MM.1S (cell line): ENCODE data around the gene BMF.
A peak's percentile ranks its signal among the peaks of the same experiment; 100 is the strongest.

Source experiments
- DNase-seq: peaks from one replicate; pipeline ENCODE4 v3.0.0-alpha.2; 2015
- H2AFZ ChIP-seq: fragments of 300-600 bp; sonication (generic); 2 replicates; pipeline ENCODE4 v1.6.0; 2016; ENCODE audit warnings: antibody characterized with exemption, low read length
- H3F3A ChIP-seq: fragments of 300-600 bp; sonication (generic); 2 replicates; pipeline ENCODE4 v1.6.1; 2016; ENCODE audit warnings: mild to moderate bottlenecking, antibody characterized with exemption, low read length, moderate library complexity, mixed read lengths; ENCODE audit not compliant: insufficient read depth
- H3K27ac ChIP-seq: fragments of 300-600 bp; sonication (generic); 2 replicates; pipeline ENCODE4 v1.5.1; 2016; ENCODE audit warnings: mild to moderate bottlenecking, low read length
- H3K27me3 ChIP-seq: fragments of 300-600 bp; sonication (generic); replicated peaks from 2 replicates; pipeline ENCODE4 v1.6.0; 2016; ENCODE audit warnings: low read length; ENCODE audit not compliant: insufficient read depth
- H3K36me3 ChIP-seq: fragments of 300-600 bp; sonication (generic); replicated peaks from 2 replicates; pipeline ENCODE4 v1.6.1; 2016; ENCODE audit warnings: mild to moderate bottlenecking, low read length, mixed read lengths; ENCODE audit not compliant: insufficient read depth
- H3K4me1 ChIP-seq: fragments of 300-600 bp; sonication (generic); 2 replicates; pipeline ENCODE4 v1.6.1; 2016; ENCODE audit warnings: low read length, mixed read lengths
- H3K4me2 ChIP-seq: fragments of 300-600 bp; sonication (generic); 2 replicates; pipeline ENCODE4 v1.6.0; 2016; ENCODE audit warnings: low read depth, low read length
- H3K4me3 ChIP-seq: fragments of 300-600 bp; sonication (generic); 2 replicates; pipeline ENCODE4 v1.5.1; 2016; ENCODE audit warnings: low read length, mixed read lengths
- H3K79me2 ChIP-seq: fragments of 300-600 bp; sonication (generic); 2 replicates; pipeline ENCODE4 v1.6.1; 2016; ENCODE audit warnings: mixed run types, low read length, mixed read lengths
- H3K9ac ChIP-seq: fragments of 300-600 bp; sonication (generic); 2 replicates; pipeline ENCODE4 v1.6.1; 2016; ENCODE audit warnings: low read length, mixed read lengths
- H3K9me2 ChIP-seq: fragments of 300-600 bp; sonication (generic); replicated peaks from 2 replicates; pipeline ENCODE4 v1.6.1; 2016; ENCODE audit warnings: mild to moderate bottlenecking, low read length, mixed read lengths; ENCODE audit not compliant: insufficient read depth
- H3K9me3 ChIP-seq: fragments of 300-600 bp; sonication (generic); replicated peaks from 2 replicates; pipeline ENCODE4 v1.6.1; 2016; ENCODE audit warnings: mild to moderate bottlenecking, low read length, mixed read lengths; ENCODE audit not compliant: insufficient read depth
- H4K20me1 ChIP-seq: fragments of 300-600 bp; sonication (generic); 2 replicates; pipeline ENCODE4 v1.6.1; 2016; ENCODE audit warnings: mild to moderate bottlenecking, low read length, moderate library complexity, mixed read lengths; ENCODE audit not compliant: insufficient read depth
- EZH2 ChIP-seq: fragments of 300-600 bp; sonication (generic); optimal IDR thresholded peaks from 2 replicates; pipeline ENCODE3; 2017; ENCODE audit warnings: low read depth, mild to moderate bottlenecking, antibody characterized with exemption, low read length, mixed read lengths
- EZH2phosphoT487 ChIP-seq: fragments of 300-600 bp; sonication (generic); IDR thresholded peaks from 2 replicates; pipeline ENCODE4 v1.6.1; 2018; ENCODE audit warnings: antibody characterized with exemption, low read length
- TF ChIP-seq, protein P1 (sequence below): fragments of 300-600 bp; sonication (generic); IDR thresholded peaks from 2 replicates; pipeline ENCODE4 v1.5.1; 2016; ENCODE audit warnings: antibody characterized with exemption, low read length, mixed read lengths

Gene BMF

DNA sequence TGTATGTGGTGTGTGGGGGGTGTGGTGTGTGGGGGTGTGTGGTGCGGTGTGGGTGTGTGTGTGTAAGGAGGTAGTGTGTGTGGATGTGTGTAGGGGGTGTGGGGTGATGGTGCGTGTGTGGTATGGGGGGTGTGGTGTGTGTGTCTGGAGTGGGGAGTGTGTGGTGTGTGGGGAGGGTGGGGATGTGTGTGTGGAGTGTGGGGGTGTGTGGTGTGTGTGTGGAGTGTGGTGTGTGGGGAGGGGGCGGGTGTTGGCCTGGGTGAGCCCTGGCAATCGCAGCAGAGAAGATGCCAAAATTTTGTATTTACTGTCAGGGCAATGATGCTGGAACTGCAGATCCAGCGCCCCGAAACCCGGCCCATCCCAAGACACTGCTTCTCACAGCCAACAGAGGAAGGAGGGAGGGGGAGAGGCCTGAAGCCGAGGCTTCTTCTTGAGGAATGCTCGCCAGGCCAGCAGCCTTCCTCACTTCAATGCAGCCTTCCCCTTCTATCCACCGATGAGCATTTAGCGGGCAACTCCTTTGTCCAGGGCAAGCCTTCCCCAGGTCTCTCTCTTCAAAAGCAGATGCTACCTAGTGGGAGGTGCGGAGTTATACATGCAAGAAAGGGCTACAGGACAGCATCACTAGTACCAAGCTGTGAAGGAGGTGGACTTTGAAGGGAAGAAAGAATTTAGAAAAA is 57.8 kb downstream of the BMF start:
- Histone ChIP-seq H3K27ac (no peak overlapping the region), H3K36me3 (no peaks in the 10 kb centered on the region)

DNA sequence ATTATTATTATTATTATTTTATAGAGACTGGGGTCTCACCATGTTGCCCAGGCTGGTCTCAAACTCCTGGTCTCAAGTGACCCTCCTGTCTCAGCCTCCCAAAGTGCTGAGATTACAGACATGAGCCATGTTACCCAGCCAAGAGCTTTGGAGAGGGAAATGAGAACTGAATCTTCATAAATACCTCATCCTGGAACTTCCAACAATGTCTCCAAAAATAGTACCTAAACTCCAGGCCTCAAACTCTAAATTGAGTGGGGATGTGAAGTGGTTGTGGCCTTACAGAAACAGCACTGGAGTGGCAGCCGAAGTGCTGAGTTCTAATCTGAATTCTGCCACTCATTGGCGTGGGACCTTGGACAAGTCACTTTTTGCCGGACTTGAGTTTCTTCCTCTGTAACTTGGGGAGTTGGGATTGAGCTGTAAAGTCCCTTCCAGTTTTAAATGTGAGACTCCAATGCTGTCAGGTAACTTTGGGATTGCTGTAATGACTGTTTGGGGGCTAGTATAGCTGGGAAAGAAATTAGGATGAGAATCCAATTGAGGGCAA is 59.7 kb downstream of the BMF start:
- Histone ChIP-seq H2AFZ (no peak overlapping the region), H3K79me2 (no peaks in the 10 kb centered on the region), H3K27me3 (no peaks in the 10 kb centered on the region), H3K4me2 (no peak overlapping the region), H4K20me1 (no peaks in the 10 kb centered on the region), H3K36me3 (no peaks in the 10 kb centered on the region), H3K9ac (no peak overlapping the region), H3K27ac (no peak overlapping the region), H3K4me3 (no peak overlapping the region), H3K9me2 (no peaks in the 10 kb centered on the region), H3F3A (peaks cover 9% of the 10 kb centered on the region; the same call in 1 of the 2 replicates), H3K4me1 (peaks cover 52% of the 10 kb centered on the region), H3K9me3 (no peaks in the 10 kb centered on the region)
- no peak for DNase-seq
- TF ChIP-seq EZH2 (no peak), EZH2phosphoT487 (no peak)
- TF ChIP-seq, protein P1, sequence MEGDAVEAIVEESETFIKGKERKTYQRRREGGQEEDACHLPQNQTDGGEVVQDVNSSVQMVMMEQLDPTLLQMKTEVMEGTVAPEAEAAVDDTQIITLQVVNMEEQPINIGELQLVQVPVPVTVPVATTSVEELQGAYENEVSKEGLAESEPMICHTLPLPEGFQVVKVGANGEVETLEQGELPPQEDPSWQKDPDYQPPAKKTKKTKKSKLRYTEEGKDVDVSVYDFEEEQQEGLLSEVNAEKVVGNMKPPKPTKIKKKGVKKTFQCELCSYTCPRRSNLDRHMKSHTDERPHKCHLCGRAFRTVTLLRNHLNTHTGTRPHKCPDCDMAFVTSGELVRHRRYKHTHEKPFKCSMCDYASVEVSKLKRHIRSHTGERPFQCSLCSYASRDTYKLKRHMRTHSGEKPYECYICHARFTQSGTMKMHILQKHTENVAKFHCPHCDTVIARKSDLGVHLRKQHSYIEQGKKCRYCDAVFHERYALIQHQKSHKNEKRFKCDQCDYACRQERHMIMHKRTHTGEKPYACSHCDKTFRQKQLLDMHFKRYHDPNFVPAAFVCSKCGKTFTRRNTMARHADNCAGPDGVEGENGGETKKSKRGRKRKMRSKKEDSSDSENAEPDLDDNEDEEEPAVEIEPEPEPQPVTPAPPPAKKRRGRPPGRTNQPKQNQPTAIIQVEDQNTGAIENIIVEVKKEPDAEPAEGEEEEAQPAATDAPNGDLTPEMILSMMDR, result no peak

More for the DNA sequence above, 57.8 kb downstream of the BMF start:
- Histone ChIP-seq H3K9ac (no peak overlapping the region), H3K27me3 (no peaks in the 10 kb centered on the region), H3K4me3 (no peak overlapping the region), H2AFZ (no peak overlapping the region), H3F3A (peaks cover 23% of the 10 kb centered on the region), H3K9me2 (no peaks in the 10 kb centered on the region), H3K9me3 (no peaks in the 10 kb centered on the region), H3K4me2 (no peak overlapping the region), H3K79me2 (no peaks in the 10 kb centered on the region), H4K20me1 (no peaks in the 10 kb centered on the region), H3K4me1 (peaks cover 58% of the 10 kb centered on the region)
- TF ChIP-seq EZH2phosphoT487, result no peak
- TF ChIP-seq, protein P1, result no peak
- TF ChIP-seq EZH2, result no peak
- DNase-seq, result no peak

DNA sequence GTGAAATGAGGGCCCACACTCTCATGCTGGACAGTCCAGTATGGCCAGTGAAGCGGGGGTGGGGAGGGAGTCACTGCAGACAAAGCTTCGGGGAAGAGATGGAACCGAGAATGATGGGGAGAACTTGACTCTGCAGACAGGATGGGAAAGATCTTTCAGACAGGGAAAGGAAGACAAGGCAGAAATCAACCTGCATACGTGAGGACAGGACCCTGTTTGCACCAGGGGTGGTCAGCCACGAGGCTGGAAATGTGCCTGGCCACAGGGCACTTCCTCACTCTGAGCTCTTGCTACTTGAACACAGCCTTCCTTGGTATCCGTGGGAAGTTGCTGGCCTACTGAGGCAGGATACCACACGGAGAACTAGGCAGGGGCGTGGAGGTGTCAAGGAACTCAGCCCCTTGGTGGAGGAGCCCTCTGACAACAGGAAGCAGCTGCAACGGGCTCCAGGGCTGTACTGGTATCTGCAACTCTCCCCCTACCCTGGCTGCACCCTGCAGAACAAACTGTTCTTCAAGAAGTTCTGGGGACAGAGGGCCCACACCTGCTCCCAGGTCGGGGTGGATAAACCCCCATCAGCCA is 60.4 kb downstream of the BMF start:
- Histone ChIP-seq H3K36me3 (no peaks in the 10 kb centered on the region), H3K27ac (peak overlapping the region; percentile 39; the same call in 1 of the 2 replicates), H3K4me1 (peaks cover 45% of the 10 kb centered on the region), H3K4me3 (no peak overlapping the region), H3K9me2 (no peaks in the 10 kb centered on the region), H3F3A (0 out of 2 replicates have a peak, but pooled peaks cover 5% of the 10 kb centered on the region), H3K9ac (0 out of 2 replicates have a peak overlapping the region, but pooled peaks have one; percentile 3), H2AFZ (no peak overlapping the region), H3K79me2 (no peaks in the 10 kb centered on the region), H3K27me3 (no peaks in the 10 kb centered on the region), H3K4me2 (no peak overlapping the region), H3K9me3 (no peaks in the 10 kb centered on the region), H4K20me1 (no peaks in the 10 kb centered on the region)
- DNase-seq, result no peak
- no peak for TF ChIP-seq EZH2
- no peak for TF ChIP-seq EZH2phosphoT487
- TF ChIP-seq, protein P1, result no peak
